ENCODE measurements around the gene ACAN. TPM values are rescaled to one million over a fixed set of nuclear protein-coding genes. Genes with fewer than 3 reads are reported as not detected.

The ACAN gene
- total and polyA plus RNA-seq, 2 donors (not counting 3 experiments of a cell fraction or from before 2014, with no cell fraction given), result not detected

GRCh38 chr15:88769161-88769971 is 33.9 kb upstream of the ACAN start:
- BruUV-seq (replicated peaks), result no TSS peak
- Histone ChIP-seq H3K9ac (replicated peaks; ENCODE audit: extremely low read depth, insufficient read depth, low read length) (no peak overlapping the region), H3K4me2 (ENCODE audit: insufficient read depth, low read length) (no peak overlapping the region), H3K9me1 (replicated peaks; ENCODE audit: control insufficient read depth, extremely low read depth, insufficient read depth, low read length) (no peaks in the 10 kb centered on the region), H2AFZ (ENCODE audit: low read depth, low read length) (no peak overlapping the region), H3K9me3 (replicated peaks; ENCODE audit: control insufficient read depth, insufficient read depth, low read length) (no peaks in the 10 kb centered on the region), H3K4me1 (ENCODE audit: control insufficient read depth, extremely low read depth, insufficient read depth, low read length) (no peaks in the 10 kb centered on the region), H4K20me1 (replicated peaks; ENCODE audit: control insufficient read depth, extremely low read depth, insufficient read depth, low read length) (no peaks in the 10 kb centered on the region), H3K27ac (ENCODE audit: insufficient read depth, low read depth, low read length) (no peak overlapping the region), H3K27me3 (ENCODE audit: control insufficient read depth in 2 of 2, insufficient read depth in 2 of 2, low read length in 2 of 2) (peaks cover 8 to 21% of the 10 kb centered on the region in 2 experiments), H3K36me3 (ENCODE audit: control insufficient read depth in 2 of 2, extremely low read depth in 1 of 2, insufficient read depth in 2 of 2, low read length in 2 of 2) (no peaks in the 10 kb centered on the region), H3K79me2 (ENCODE audit: control insufficient read depth, insufficient read depth, low read length) (no peaks in the 10 kb centered on the region), H3K4me3 (replicated peaks in 1 of 3; ENCODE audit: insufficient read depth in 1 of 3, low read depth in 1 of 3, low read length in 3 of 3) (no peak overlapping the region)
- CTCF ChIA-PET, result no interaction called here
- DNase-seq (ENCODE audit: low read depth, low spot score) (no peak), FAIRE-seq (no peak)
- dilution Hi-C loops (cut with MboI; ENCODE audit: extremely low pct_ligation_motif_present, low sequenced_read_pairs) (no loop called here), intact Hi-C loops (cut with micrococcal nuclease) (no loop called here)
- no peak for TF ChIP-seq GATA2 (IDR thresholded peaks at IDR 0.05; ENCODE audit: insufficient read depth, insufficient read length, low read depth, low read length)
- TF ChIP-seq, protein P1, sequence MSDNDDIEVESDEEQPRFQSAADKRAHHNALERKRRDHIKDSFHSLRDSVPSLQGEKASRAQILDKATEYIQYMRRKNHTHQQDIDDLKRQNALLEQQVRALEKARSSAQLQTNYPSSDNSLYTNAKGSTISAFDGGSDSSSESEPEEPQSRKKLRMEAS (IDR thresholded peaks at IDR 0.05; ENCODE audit: insufficient read depth, insufficient read length), result no peak
- TF ChIP-seq CTCF (IDR thresholded peaks at IDR 0.05; ENCODE audit: extremely low read depth in 1 of 2, insufficient read depth in 1 of 2, low read depth in 1 of 2, low read length in 2 of 2), result no peak
- no peak for TF ChIP-seq EZH2 (IDR thresholded peaks at IDR 0.05; ENCODE audit: borderline replicate concordance, low read depth, low read length, severe bottlenecking)
- TF ChIP-seq FOS (IDR thresholded peaks at IDR 0.05; ENCODE audit: borderline replicate concordance, insufficient read depth, low read length), result no peak
- TF ChIP-seq JUN (IDR thresholded peaks at IDR 0.05; ENCODE audit: borderline replicate concordance, insufficient read depth, insufficient read length, low read depth), result no peak
- TF ChIP-seq POLR2AphosphoS5 (IDR thresholded peaks at IDR 0.05; ENCODE audit: insufficient read depth, low read depth, low read length), result no peak
- no peak for TF ChIP-seq POLR2A (IDR thresholded peaks at IDR 0.05; ENCODE audit: low read depth, low read length)
- TF ChIP-seq MYC (IDR thresholded peaks at IDR 0.05; ENCODE audit: low read depth, low read length), result no peak
- POLR2A ChIA-PET, result no interaction called here
